Esophagus muscularis mucosa (tissue), 3 donors: ENCODE results near the gene ASB10.

Experiments used
- CTCF ChIP-seq, 3 experiments: fragments of 200-600 bp in 2 of 3; fragments of 450-650 bp in 1 of 3; sonication (generic) in 2 of 3; IDR thresholded peaks; one replicate each; pipeline ENCODE4 v1.5.1; 2017 to 2019; ENCODE audit warnings: antibody characterized with exemption in 3 of 3, mild to moderate bottlenecking in 2 of 3, moderate library complexity in 1 of 3
- POLR2A ChIP-seq: fragments of 450-650 bp; IDR thresholded peaks from one replicate; pipeline ENCODE4 v1.6.1; 2017; ENCODE audit warnings: antibody characterized with exemption, moderate library complexity, mild to moderate bottlenecking, low read depth

- TF ChIP-seq POLR2A (no peak), CTCF (IDR thresholded peaks at IDR 0.05) (no peak)
Measured at GRCh38 chr7:151166629-151167196, 20.3 kb downstream of the ASB10 start.
